ENCODE data around the gene NCOR2. TPM values are rescaled to one million over a fixed set of nuclear protein-coding genes. Genes with fewer than 3 reads are reported as not detected.

Gene NCOR2
- total RNA-seq, 1 donor from 2014 or later = 12.8 TPM

- DNase-seq = peak; percentile 25
These were observed 42.0 kb downstream of the NCOR2 start for GRCh38 chr12:124525455-124525854.

- no peak for DNase-seq
These were observed 43.0 kb downstream of the NCOR2 start for GRCh38 chr12:124524231-124524925.

GRCh38 chr12:124523071-124523470 is 44.3 kb downstream of the NCOR2 start:
- DNase-seq = peak; percentile 48

GRCh38 chr12:124520907-124521306 is 46.5 kb downstream of the NCOR2 start:
- DNase-seq = no peak

- DNase-seq = no peak
These were observed 47.1 kb downstream of the NCOR2 start for GRCh38 chr12:124520265-124520701.

GRCh38 chr12:124519746-124520145 is 47.7 kb downstream of the NCOR2 start:
- DNase-seq = no peak

GRCh38 chr12:124518051-124518932 is 49.1 kb downstream of the NCOR2 start:
- DNase-seq = peak; percentile 93

Data from occipital lobe (tissue), 2 donors.